GM23248 (cell line): ENCODE measurements around the gene ARHGAP26.

Experiments
- EZH2 ChIP-seq: fragments of 200-600 bp; sonication (generic); IDR thresholded peaks from 2 replicates; pipeline ENCODE4 v1.6.1; 2018; ENCODE audit warnings: antibody characterized with exemption, mild to moderate bottlenecking; ENCODE audit not compliant: insufficient read depth, poor library complexity, severe bottlenecking
- EZH2phosphoT487 ChIP-seq: fragments of 200-600 bp; sonication (generic); IDR thresholded peaks from 2 replicates; pipeline ENCODE4 v1.6.1; 2018; ENCODE audit warnings: antibody characterized with exemption, moderate library complexity, mild to moderate bottlenecking, low read depth; ENCODE audit not compliant: insufficient read depth

DNA sequence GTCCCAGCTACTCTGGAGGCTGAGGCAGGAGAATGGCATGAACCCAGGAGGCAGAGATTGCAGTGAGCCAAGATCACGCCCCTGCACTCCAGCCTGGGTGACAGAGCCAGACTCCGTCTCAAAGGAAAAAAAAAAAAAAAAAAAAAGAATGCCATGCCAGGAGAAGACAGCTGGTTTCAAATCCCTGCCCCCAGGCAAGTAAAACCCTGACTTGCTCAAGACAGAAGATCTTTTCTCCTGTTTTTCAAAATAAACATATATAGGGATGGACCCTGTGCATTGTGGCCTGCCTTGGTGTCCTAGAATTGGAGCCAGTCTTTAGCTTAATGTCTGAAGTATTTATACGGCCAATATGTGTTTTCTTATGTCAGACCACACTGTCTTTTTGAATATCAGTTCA, 456.2 kb downstream of the ARHGAP26 start:
- TF ChIP-seq EZH2 (no peak), EZH2phosphoT487 (no peak)
